H9 (cell line): ENCODE measurements around the gene PPFIA2. TPM values are rescaled to one million over a fixed set of nuclear protein-coding genes. Genes with fewer than 3 reads are reported as not detected.

Experiments
- DNase-seq: peaks from one replicate; pipeline ENCODE4 v3.0.0-alpha.2; 2017
- H2AFZ ChIP-seq: one replicate; pipeline ENCODE4 v1.6.1; 2013; ENCODE audit warnings: mild to moderate bottlenecking, low read length, control low read depth, moderate library complexity
- H2AK5ac ChIP-seq: 2 replicates; pipeline ENCODE4 v1.6.1; 2013; ENCODE audit warnings: low read length, control low read depth, mixed read lengths; ENCODE audit not compliant: insufficient read length
- H2BK120ac ChIP-seq: one replicate; pipeline ENCODE4 v1.6.1; 2013; ENCODE audit warnings: low read depth, mild to moderate bottlenecking, low read length, control low read depth, inconsistent platforms; ENCODE audit not compliant: poor library complexity, severe bottlenecking
- H2BK12ac ChIP-seq: 2 replicates; pipeline ENCODE4 v1.6.1; 2013; ENCODE audit warnings: low read length, control low read depth, mixed read lengths, low read depth; ENCODE audit not compliant: insufficient read length
- H2BK15ac ChIP-seq: 2 replicates; pipeline ENCODE4 v1.6.1; 2013; ENCODE audit warnings: low read depth, low read length, control low read depth
- H2BK20ac ChIP-seq: one replicate; pipeline ENCODE4 v1.6.1; 2013; ENCODE audit warnings: low read depth, mild to moderate bottlenecking, low read length, control low read depth, inconsistent platforms; ENCODE audit not compliant: poor library complexity, severe bottlenecking
- H2BK5ac ChIP-seq: 2 replicates; pipeline ENCODE4 v1.6.1; 2013; ENCODE audit warnings: low read length, control low read depth, mixed read lengths; ENCODE audit not compliant: insufficient read length
- H3K14ac ChIP-seq: 2 replicates; pipeline ENCODE4 v1.6.1; 2013; ENCODE audit warnings: low read length, control low read depth; ENCODE audit not compliant: insufficient read depth
- H3K18ac ChIP-seq: 2 replicates; pipeline ENCODE4 v1.6.1; 2013; ENCODE audit warnings: low read depth, mild to moderate bottlenecking, mixed read lengths, low read length, control low read depth; ENCODE audit not compliant: insufficient read length
- H3K23ac ChIP-seq: 2 replicates; pipeline ENCODE4 v1.6.1; 2013; ENCODE audit warnings: low read length, control low read depth, mixed read lengths, low read depth; ENCODE audit not compliant: insufficient read length
- H3K23me2 ChIP-seq: 2 replicates; pipeline ENCODE4 v1.6.1; 2013; ENCODE audit warnings: low read depth, mild to moderate bottlenecking, mixed read lengths, low read length, control low read depth; ENCODE audit not compliant: insufficient read length, poor library complexity, severe bottlenecking
- H3K27ac ChIP-seq: 2 replicates; pipeline ENCODE4 v1.5.1; 2013; ENCODE audit warnings: low read length, control low read depth, mixed read lengths, low read depth; ENCODE audit not compliant: insufficient read length
- H3K27me3 ChIP-seq: 2 replicates; pipeline ENCODE4 v1.6.1; 2013; ENCODE audit warnings: low read length, control low read depth, inconsistent platforms; ENCODE audit not compliant: insufficient read depth
- H3K4ac ChIP-seq: 2 replicates; pipeline ENCODE4 v1.6.1; 2013; ENCODE audit warnings: low read depth, mild to moderate bottlenecking, control low read depth, inconsistent platforms, low read length, moderate library complexity
- H3K4me1 ChIP-seq: 2 replicates; pipeline ENCODE4 v1.6.1; 2013; ENCODE audit warnings: low read length, control low read depth, inconsistent platforms; ENCODE audit not compliant: insufficient read depth
- H3K4me2 ChIP-seq: 2 replicates; pipeline ENCODE4 v1.6.1; 2013; ENCODE audit warnings: low read length, control low read depth, mixed read lengths; ENCODE audit not compliant: insufficient read length, insufficient read depth
- H3K56ac ChIP-seq: 2 replicates; pipeline ENCODE4 v1.6.1; 2013; ENCODE audit warnings: low read depth, mild to moderate bottlenecking, mixed read lengths, low read length, control low read depth; ENCODE audit not compliant: insufficient read length
- H3K79me1 ChIP-seq: 2 replicates; pipeline ENCODE4 v1.6.1; 2013; ENCODE audit warnings: low read depth, mild to moderate bottlenecking, moderate library complexity, low read length, control low read depth, inconsistent platforms; ENCODE audit not compliant: insufficient read depth, poor library complexity, severe bottlenecking
- H3K79me2 ChIP-seq: 2 replicates; pipeline ENCODE4 v1.6.1; 2013; ENCODE audit warnings: low read length, control low read depth, inconsistent platforms; ENCODE audit not compliant: insufficient read depth
- H3K9ac ChIP-seq: 2 replicates; pipeline ENCODE4 v1.6.1; 2013; ENCODE audit warnings: low read length, control low read depth, mixed read lengths; ENCODE audit not compliant: insufficient read length; ENCODE audit errors: extremely low read depth
- H3K9me3 ChIP-seq: one replicate; pipeline ENCODE4 v1.6.1; 2013; ENCODE audit warnings: low read depth, low read length, inconsistent platforms; ENCODE audit not compliant: control insufficient read depth
- H3T11ph ChIP-seq: one replicate; pipeline ENCODE4 v1.6.1; 2013; ENCODE audit warnings: mild to moderate bottlenecking, low read length, control low read depth, inconsistent platforms
- H4K20me1 ChIP-seq: one replicate; pipeline ENCODE4 v1.6.1; 2013; ENCODE audit not compliant: control insufficient read depth, insufficient read length, insufficient read depth
- H4K5ac ChIP-seq: 2 replicates; pipeline ENCODE4 v1.6.1; 2013; ENCODE audit warnings: low read depth, mild to moderate bottlenecking, mixed read lengths, low read length, control low read depth; ENCODE audit not compliant: insufficient read length
- H4K8ac ChIP-seq: replicated peaks from 2 replicates; pipeline ENCODE4 v1.6.1; 2013; ENCODE audit warnings: low read length, control low read depth, mixed read lengths, low read depth; ENCODE audit not compliant: insufficient read length
- H4K91ac ChIP-seq: 2 replicates; pipeline ENCODE4 v1.6.1; 2013; ENCODE audit warnings: low read depth, mild to moderate bottlenecking, moderate library complexity, mixed read lengths, low read length, control low read depth; ENCODE audit not compliant: insufficient read length
- H3K27ac Mint-ChIP-seq, 3 experiments: 2 replicates in 2 of 3; 3 replicates in 1 of 3; pipeline ENCODE4 v1.8.0; 2020 to 2021; ENCODE audit warnings: mixed read lengths in 3 of 3, mild to moderate bottlenecking in 1 of 3, moderate library complexity in 1 of 3
- H3K27me3 Mint-ChIP-seq: 2 replicates; pipeline ENCODE4 v1.8.0; 2021; ENCODE audit warnings: low read depth, mild to moderate bottlenecking, moderate library complexity, mixed read lengths
- H3K36me3 Mint-ChIP-seq, 3 experiments: 2 replicates in 2 of 3; 3 replicates in 1 of 3; pipeline ENCODE4 v1.8.0; 2020 to 2021; ENCODE audit warnings: low read depth in 3 of 3, mixed read lengths in 3 of 3; ENCODE audit not compliant: insufficient read depth in 1 of 3
- H3K4me1 Mint-ChIP-seq, 2 experiments: 2 replicates each; pipeline ENCODE4 v1.8.0; 2020; ENCODE audit warnings: mixed read lengths in 2 of 2
- H3K4me3 Mint-ChIP-seq, 2 experiments: 2 replicates in 1 of 2; 3 replicates in 1 of 2; pipeline ENCODE4 v1.8.0; 2020 to 2021; ENCODE audit warnings: mild to moderate bottlenecking in 2 of 2, mixed read lengths in 2 of 2, moderate library complexity in 1 of 2
- H3K9me3 Mint-ChIP-seq, 2 experiments: 2 replicates in 1 of 2; 3 replicates in 1 of 2; pipeline ENCODE4 v1.8.0; 2020; ENCODE audit warnings: mild to moderate bottlenecking in 2 of 2, mixed read lengths in 2 of 2, moderate library complexity in 1 of 2
- CTCF ChIP-seq: fragments of 200-600 bp; sonication (generic); conservative IDR thresholded peaks from 3 replicates; pipeline ENCODE4 v1.8.0; 2021; ENCODE audit warnings: antibody characterized with exemption, mild to moderate bottlenecking
- WGBS: extraction: QIAGEN DNeasy Blood & Tissue Kit; methylation state at CpG from one replicate; pipeline ENCODE4 v1.1.7; 2013; ENCODE audit warnings: missing lambda C conversion rate, low lambda C conversion rate, mixed read lengths; ENCODE audit not compliant: insufficient read length; ENCODE audit errors: extremely low coverage; 5-methylcytosine and 5-hydroxymethylcytosine counted together
- total RNA-seq: library from RNA; stranded (reverse); gene quantifications from 2 replicates; pipeline ENCODE4 v1.2.1, GENCODE V29; 2021

PPFIA2 gene
- total RNA-seq, 1 experiment from 2014 or later, result 1.3 TPM

- no peak overlapping the region for H2BK120ac ChIP-seq
- H4K5ac ChIP-seq, result no peak overlapping the region
- no peaks in the 10 kb centered on the region for H3K23me2 ChIP-seq
- no peak overlapping the region for H2BK12ac ChIP-seq
- H3K79me2 ChIP-seq, result no peaks in the 10 kb centered on the region
- peaks cover 4% of the 10 kb centered on the region; the same call in 1 of the 2 replicates for H3K4me1 ChIP-seq
- no peaks in the 10 kb centered on the region for H3K27me3 ChIP-seq
- no peak overlapping the region for H3K27ac Mint-ChIP-seq
- no peak overlapping the region for H3K23ac ChIP-seq
- no peak overlapping the region for H3K4me3 Mint-ChIP-seq
- H3K4me2 ChIP-seq, result no peak overlapping the region
- no CpG with 5 or more reads among the region's 1 CpG for WGBS
- H3K9me3 Mint-ChIP-seq, result peaks cover 2 to 5% of the 10 kb centered on the region in 2 experiments; a peak in 3 of 5 replicates
- DNase-seq, result no peak
- H2BK15ac ChIP-seq, result no peak overlapping the region
- H3K4ac ChIP-seq, result no peak overlapping the region
- H3K9me3 ChIP-seq, result no peaks in the 10 kb centered on the region
- H3K9ac ChIP-seq, result no peak overlapping the region
- H3K56ac ChIP-seq, result no peak overlapping the region
- H2AFZ ChIP-seq, result no peak overlapping the region
- no peak overlapping the region for H3K18ac ChIP-seq
- no peaks in the 10 kb centered on the region for H3K79me1 ChIP-seq
- no peak for TF ChIP-seq CTCF
- H3K27me3 Mint-ChIP-seq, result no peaks in the 10 kb centered on the region
- no peak overlapping the region for H3T11ph ChIP-seq
- no peak overlapping the region for H2AK5ac ChIP-seq
- peaks cover 25 to 40% of the 10 kb centered on the region in 2 experiments for H3K4me1 Mint-ChIP-seq
- H2BK5ac ChIP-seq, result no peak overlapping the region
- no peak overlapping the region for H2BK20ac ChIP-seq
- no peak overlapping the region for H3K27ac ChIP-seq
- H4K91ac ChIP-seq, result no peak overlapping the region
- H3K14ac ChIP-seq, result no peak overlapping the region
- H3K36me3 Mint-ChIP-seq, result no peaks in the 10 kb centered on the region; a peak in 1 of 7 replicates
- H4K8ac ChIP-seq, result no peak overlapping the region
- H4K20me1 ChIP-seq, result no peaks in the 10 kb centered on the region
Observed at GRCh38 chr12:81723361-81723760, 35.8 kb downstream of the PPFIA2 start.
